HG03558 (cell line): ENCODE measurements around the gene NAV3.
A peak's percentile ranks its signal among the peaks of the same experiment; 100 is the strongest.

Experiments
- ATAC-seq: cut with Tn5 transposase; IDR thresholded peaks from one replicate; pipeline ENCODE4 v1.9.1; 2021; ENCODE audit warnings: moderate number of reproducible peaks; ENCODE audit not compliant: unreplicated experiment; ENCODE audit errors: extremely low read depth

The NAV3 gene

DNA sequence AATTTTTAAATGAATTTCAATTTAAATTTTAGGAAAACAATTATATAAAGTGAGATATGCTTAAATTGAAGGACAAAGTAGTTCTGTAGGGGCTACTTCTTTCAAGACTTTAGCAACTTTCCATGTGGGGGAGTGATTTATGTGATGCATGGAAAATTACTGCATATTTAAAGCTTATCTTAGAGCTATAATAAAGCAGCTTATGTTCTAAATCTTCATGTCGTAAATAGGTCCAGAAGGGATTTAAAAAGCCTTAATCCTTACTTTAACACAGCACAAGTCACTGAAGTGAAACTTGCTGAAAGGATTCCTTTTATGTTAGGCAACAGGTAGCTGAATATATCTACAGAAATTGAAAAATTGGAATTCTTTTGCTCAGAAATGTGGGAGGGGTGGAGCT lies 340.4 kb downstream of the NAV3 start:
- no peak for ATAC-seq

DNA sequence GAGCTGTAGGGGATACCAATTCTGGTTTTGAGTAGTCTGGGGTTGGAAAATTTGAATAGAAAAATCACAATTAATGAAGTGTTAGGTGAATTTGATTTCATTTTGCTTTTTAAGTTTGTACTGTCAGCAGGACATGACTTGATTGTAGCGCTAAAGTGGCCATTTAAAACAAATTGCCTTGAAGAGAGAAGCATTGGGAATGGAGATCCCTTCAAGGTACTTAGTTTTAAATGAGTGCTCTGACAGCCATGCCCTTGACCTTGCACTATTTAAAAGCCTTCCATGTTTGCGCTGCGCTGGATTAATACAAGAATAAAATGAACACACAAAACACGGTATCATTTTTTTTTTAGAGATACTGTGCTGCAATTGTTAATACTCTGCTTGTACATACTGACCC lies 345.9 kb downstream of the NAV3 start:
- ATAC-seq, result no peak

DNA sequence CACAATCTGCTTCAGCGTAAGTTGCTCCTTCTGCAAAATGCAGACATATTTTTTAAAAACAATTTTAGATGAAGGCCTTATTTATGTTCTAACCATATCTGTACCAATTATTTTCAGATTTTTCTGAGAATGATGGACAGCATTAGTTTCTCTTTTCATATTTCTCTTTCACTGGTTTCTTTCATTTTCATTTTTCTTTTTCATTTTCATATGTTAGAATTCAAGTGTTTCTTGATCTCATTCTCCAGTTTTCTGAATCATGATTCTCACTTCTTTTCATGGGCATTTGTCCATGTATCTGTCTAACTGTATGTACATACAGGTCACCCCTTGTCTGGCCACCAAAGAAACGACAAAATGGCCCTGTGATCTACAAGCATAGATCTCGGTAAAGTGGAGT lies 346.6 kb downstream of the NAV3 start:
- peak; percentile 49 for ATAC-seq

DNA sequence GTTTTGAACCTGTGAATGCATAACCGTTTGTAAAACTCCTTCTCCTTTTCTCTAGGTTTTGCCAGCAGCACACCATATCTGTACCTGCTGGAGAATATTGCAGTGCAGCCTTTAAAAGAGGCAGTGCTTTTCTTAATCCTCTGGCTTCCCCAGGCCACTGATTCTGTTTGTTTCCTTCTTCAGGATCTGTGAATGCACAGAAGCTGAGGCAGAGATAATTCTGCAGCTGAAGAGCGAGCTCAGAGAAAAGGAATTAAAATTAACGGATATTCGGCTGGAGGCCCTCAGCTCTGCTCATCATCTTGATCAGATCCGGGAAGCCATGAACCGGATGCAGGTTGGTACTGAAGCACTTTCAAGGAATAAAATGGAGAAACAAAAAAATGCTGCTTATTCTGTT lies 348.7 kb downstream of the NAV3 start:
- ATAC-seq, result no peak

DNA sequence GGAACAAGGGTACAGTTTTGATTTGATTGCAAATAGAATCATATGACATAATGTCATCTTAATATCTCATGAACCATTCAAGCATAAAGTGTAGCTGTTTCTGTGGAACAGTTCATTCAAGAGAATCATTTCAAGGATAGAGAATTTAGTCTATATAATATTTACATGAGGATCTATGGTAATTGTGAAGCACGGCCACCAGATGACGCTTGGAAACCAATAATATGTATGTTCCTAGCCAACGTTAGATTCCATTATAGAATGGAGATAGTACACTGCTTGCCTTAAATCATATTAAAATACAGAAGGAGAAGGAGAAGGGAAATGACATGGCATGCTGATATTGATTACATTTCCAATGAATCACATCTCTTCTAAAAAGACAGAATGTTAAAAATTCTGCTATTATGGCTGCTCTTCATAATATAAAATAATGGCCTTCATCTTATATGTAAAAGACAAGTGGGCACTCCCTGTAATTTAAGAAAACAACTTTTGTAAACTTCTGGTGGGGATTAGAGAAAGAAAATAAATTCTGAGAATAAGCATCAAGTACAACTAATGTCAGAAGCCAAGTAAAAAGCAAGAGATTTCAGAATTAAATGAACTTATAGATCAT lies 351.0 kb downstream of the NAV3 start:
- ATAC-seq, result no peak

DNA sequence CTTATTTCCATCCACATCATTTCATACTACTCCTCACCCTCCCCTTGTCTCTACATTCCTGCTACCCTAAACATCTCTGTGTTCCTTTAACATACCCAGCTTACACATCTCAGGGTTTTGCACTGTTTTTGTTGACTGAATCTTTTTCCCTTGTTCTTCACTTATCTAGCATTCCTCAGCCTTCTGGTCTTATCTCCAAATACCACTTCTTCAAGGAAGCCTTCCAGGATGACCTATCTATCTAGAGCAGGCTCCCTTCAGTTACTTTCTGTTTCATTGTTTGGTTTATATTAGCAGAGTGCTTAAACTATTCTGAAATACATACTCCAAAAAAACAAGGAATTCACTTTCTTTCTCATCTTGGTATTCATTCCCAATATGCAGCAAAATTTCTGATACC lies 353.1 kb downstream of the NAV3 start:
- ATAC-seq, result no peak

DNA sequence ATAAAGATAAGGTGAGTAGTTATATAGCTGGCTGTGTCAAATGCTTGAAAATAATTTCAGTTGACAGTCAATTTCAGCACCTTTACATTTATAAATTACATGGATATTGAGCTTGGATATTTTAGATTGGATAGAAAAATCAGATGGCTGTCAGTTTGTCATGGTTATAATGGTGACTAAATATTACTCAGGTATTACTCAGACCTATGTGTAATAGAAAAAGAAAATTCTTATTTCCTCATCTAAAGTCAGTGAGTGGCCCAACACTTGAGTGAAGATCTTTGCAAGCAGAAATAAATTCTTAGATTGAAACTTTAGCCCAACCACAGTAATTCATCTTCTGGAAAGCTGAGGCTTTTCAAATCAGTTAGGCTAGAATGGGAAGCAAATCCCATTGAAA lies 354.4 kb downstream of the NAV3 start:
- ATAC-seq, result no peak

DNA sequence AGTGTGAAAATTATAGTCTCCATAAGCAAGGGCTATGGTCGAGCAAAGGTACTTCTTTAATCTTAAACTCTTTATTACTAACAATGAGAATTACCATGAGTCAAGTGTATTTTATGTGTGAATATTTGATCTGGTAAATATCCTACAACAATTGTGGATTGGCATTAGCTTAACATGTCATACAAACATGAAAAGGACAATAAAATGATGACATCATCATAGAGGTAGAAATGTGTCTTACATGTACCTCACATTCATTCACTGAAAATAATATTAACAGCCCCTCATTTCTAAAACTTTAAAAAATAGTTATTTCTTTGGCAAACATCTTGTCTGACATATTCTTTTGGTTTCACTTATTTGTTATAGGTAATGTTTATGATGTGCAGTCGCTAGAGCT lies 355.0 kb downstream of the NAV3 start:
- ATAC-seq, result no peak

DNA sequence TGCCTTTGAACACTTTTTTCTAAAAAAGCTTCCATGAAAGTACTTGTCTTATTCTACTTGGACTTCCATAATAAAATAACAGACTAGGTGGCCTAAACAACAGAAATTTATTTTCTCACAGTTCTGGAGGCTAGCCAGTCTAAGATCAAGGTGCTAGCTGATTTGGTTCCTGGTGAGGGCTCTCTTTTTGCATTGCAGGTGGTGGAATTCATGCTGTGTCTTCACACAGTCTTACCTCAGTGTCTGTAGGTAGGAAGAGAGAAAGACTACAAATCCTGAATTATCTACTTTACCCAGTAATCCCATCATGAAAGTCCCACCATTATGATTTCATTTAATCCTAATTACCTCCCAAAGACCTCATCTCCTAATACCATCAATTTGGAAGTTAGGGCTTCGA lies 356.0 kb downstream of the NAV3 start:
- ATAC-seq, result no peak

DNA sequence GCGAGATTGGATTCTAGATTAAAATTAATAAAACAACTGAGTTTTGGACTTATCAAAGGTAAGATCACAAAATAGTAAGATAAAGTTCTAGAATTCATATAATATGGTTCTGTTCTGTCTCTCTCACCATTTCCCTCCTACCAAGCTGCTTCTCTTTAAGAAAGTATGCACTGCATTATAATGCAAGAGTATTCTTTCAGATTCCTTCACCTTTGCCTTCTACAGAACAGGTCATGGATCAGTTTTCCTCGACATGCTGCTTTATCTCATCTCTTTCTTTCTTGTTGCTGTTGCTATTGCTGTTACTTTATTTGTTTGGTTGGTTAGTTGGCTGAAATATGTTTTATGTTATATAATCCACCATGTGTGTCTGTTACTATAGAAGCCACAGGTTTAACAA lies 357.0 kb downstream of the NAV3 start:
- no peak for ATAC-seq

DNA sequence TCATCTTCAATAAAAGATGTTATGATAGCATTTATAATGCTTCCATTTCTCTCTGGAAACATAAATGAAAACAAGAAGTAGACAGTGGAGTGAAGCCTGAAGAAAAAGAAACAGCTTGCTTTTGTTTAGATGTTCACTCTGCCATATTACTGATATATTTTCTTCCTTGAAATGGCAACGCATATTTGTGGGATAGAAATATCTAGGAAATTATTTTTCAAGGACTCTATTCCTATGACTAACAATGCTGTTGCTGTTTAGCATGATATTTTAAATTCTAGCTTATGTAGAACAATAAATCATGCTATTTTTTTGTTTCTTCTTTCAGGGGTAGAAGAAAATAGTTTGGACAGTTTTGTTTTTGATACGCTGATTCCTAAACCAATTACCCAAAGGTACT lies 359.0 kb downstream of the NAV3 start:
- ATAC-seq, result no peak

DNA sequence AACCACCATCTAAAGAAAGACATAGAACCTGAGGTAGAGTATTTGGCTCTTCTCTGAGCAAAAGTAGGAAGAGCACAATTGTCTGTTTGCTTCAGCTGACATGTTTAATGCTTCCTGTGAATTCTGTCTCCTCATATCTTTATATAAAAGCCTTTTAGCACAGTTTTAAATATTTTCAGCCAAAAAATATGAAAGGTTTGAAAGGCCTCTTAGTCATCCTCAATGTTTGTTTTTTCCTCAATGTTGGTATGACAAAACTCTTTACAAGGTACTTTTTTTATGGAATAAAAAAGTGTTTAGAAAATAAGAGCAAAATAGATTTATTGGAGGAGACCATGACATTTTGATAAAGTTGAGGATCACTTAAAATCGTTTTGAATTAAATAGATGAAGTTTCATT lies 360.9 kb downstream of the NAV3 start:
- ATAC-seq, result no peak

DNA sequence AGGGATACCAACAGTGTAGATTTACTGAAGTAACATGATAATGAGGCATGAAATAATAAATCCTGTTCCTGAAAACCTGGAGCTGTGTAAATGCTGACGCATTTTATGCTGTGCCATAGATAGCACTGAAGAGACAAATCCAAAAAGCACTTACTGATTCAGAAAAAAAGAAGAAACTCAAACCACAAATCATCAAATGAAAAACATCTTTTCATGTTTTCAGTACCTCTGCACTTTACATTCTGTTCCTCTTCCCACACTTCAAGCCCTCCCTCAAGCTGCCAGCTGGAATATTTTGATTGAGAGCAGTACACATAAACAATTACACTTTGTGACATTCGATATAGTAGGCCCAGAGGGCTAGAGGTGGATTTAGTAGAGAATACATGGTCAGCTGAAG lies 362.3 kb downstream of the NAV3 start:
- ATAC-seq, result no peak

DNA sequence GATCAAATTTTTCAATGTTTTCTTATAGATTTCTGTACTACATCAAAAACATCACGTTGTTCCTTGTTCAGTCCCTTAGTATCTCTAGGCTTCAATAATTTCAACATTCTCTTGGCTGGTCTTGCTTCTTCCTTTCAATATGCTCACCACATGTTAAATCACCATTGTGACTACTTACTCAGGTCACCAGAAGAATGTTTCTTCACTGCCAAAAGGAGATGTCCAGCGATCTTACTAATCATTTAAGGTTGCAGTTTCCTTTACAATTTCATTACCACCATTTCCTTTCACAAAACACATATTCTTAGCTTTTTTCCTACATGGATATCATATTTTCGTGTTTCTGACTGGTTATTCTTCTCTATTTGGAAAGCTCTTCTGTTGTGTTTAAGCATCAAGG lies 363.8 kb downstream of the NAV3 start:
- no peak for ATAC-seq

DNA sequence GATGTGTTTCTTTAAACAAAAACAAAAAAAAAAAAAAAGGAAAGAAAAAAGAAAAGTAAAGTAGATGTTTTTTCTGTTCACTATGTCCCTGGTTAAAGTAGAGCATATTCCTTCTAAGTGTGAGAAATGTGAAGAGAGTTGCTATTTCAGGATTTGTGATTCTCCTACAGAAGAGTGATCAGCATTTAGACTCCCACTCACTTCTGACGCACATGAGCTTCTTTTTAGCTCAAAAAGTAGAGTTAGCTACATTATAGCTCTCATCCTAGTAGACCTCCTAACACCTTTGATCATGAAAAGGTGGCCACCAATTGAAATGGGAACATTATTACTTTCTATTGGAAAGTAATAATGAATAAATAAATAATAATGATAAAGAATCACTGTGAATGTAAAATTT lies 368.2 kb downstream of the NAV3 start:
- no peak for ATAC-seq

DNA sequence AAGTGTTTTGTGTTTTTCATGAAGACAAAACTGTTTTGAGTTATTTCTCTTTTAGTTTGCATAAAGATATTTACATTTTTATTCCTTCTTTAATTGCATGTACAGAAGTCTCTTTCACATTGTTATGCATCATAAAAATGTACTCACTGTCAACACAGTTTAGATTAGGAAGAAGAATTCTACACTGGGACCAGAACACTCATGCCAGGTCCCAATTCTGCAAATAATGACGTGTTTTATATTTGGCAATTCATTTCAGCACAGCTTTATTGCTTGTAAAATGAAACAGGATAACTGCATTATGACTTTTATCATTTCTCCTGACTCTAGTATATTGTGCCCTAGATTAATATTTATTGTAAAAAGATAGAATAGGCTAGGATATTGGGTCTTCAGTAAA lies 369.2 kb downstream of the NAV3 start:
- no peak for ATAC-seq

DNA sequence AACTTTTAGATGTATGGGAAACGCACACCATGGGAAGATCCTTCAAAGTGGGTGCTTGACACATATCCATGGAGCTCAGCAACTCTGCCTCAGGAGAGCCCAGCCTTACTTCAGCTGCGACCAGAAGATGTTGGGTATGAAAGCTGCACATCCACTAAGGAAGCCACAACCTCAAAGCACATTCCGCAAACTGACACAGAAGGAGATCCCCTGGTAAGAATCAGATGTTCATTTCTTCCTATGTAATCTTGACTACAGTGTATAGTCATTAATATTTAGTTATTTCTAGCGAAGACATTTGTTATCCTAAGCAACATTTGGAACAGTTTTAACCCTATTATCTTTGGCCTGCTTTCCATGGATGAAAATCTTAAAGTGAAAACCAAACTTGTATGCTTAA lies 374.2 kb downstream of the NAV3 start:
- no peak for ATAC-seq

DNA sequence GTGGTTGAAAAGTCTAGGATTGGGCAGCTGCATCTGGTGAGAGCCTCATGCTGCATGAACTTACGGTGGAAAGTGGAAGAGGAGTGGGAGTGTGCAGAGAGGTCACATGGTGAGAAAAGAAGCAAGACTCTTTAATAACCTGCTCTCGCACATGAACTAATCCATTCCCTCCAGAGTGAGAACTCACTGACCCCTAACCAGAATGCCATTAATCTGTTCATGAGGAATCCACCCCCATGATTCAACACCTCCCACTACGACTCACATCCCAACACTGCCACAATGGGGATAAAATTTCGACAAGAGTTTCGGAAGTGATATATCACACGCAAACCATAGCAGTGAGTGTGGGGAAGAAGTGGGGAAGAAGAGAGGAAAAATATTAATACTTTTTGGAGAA lies 377.4 kb downstream of the NAV3 start:
- ATAC-seq, result no peak

DNA sequence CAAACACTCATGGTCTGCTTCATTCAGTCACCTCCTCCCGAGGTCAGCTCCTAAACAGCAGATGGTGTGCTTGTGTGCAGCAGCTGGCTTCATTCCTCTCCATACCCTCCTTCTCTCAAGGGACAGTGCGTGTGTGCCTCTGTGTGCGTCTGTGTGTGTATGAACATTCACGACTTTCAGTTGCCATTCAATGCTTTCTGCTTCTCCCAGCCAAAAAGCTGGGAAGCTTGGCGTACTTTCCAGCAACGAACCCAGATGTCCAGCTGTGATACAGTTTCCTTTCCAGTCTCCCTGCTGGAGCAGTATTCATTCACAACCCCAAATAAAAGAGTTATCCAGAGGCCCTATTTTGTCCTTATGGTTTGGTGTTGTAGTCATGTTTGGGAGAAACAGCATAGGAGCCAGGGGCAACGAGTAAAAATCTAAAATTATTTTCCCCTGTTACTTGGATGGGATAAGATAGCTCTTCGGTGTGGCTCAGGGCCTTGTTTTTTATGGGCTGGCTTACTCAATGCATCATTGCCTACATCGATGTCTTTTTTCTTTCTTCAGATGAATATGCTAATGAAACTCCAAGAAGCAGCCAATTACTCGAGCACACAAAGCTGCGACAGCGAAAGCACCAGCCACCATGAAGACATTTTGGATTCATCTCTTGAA lies 379.3 kb downstream of the NAV3 start:
- ATAC-seq, result no peak

DNA sequence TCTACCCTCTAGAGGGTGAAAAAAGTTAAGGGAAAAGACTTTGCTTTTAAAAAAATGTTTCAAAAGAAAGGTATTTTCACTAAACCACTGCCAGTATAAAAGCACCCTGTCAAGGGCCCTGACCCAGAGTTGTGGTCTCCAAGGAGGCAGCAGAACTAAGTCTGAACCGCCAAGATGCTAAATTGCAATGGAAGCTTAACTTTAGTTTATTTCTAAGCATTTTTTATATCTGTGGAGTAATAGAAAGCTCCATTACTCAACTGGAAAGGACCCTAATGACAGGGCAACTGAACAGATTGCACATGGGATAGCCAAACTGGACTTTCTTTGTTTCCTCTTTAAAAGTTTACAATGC lies 379.8 kb downstream of the NAV3 start:
- no peak for ATAC-seq

DNA sequence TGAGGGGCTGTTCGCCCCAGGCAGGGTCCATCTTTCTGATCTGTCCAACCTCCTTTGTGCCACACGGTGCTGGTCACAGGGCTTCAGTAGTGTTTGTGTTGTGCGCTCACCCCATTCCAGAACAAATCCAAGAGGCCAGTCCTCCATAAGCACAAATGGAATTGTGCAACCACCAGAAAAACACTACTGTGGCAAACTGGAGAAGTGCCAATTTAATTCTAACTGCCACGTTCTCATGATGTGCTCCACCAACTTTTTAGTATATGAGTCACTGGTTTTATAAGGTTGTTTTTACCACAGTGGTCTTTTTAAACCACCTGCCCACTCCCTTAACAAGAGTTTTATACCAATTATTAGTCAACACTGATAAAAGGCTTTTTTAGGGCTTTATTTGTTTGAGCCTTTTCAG lies 380.2 kb downstream of the NAV3 start:
- no peak for ATAC-seq

DNA sequence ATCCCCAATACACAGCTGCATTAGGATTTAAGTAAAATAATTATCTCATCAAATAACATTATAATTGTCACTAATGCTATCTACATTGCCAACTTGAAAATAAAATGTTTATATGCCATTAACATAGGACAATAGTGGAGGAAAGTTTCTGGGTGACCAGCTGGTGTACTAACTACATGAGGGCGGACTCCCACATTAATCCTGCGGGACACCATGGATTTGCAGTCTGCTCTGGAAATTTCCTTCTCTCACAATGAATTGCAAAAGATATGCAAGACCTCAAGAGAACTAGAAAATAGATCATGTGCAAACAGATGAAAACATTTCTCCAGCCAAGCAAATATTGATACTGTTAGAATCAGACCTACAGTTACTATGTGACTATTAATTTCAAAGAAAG lies 390.1 kb downstream of the NAV3 start:
- ATAC-seq, result no peak

DNA sequence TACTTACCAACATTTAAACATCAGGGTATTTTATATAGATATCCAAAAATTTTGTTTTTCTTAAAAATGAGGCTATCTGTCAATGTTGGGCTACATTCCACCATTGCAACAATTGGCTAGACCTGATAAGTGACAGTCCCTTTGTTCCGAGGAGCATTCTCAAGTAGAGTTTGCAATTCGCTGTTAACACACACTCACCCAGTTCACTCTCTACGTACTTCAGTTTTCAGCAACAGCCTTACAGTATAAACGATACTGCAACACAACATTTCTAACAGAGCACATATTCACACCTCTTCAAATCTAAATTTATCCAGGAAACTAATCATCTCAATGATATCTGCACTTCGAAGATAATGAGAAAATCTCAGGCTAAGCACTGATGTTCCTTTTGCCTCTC lies 393.5 kb downstream of the NAV3 start:
- ATAC-seq, result no peak
